ENCODE data around the gene HNRNPL.

GRCh38 chr19:38836159-38836982, 13.4 kb downstream of the HNRNPL start:
- TF ChIP-seq CTCF (IDR thresholded peaks at IDR 0.05; ENCODE audit: low read length) (no peak), EZH2 (optimal IDR thresholded peaks at IDR 0.05; ENCODE audit: low read depth, low read length) (no peak)
